Measurements from ENCODE around the gene ZNF324. TPM values are rescaled to one million over a fixed set of nuclear protein-coding genes. Genes with fewer than 3 reads are reported as not detected.
"Not testable (repeated sequence)": the region's sequence is repeated elsewhere in the genome, so short reads cannot be mapped to it uniquely, and the experiment has no call there.

Gene ZNF324
- total RNA-seq, 1 experiment from 2014 or later, result 12.7 TPM

- H4K8ac ChIP-seq (replicated peaks; ENCODE audit: insufficient read length, low read depth, low read length), result no peak overlapping the region
- no peak overlapping the region for H2BK120ac ChIP-seq (ENCODE audit: low read depth, low read length, poor library complexity, severe bottlenecking)
- H3K4me1 Mint-ChIP-seq, result peaks cover 9 to 12% of the 10 kb centered on the region in 2 experiments
- H3K27ac Mint-ChIP-seq, result no peak overlapping the region
- H2BK12ac ChIP-seq (ENCODE audit: insufficient read length, low read depth, low read length), result no peak overlapping the region
- peaks cover 6% of the 10 kb centered on the region; the same call in 1 of the 2 replicates for H3K4me1 ChIP-seq (ENCODE audit: insufficient read depth, low read length)
- no peak overlapping the region for H3K4ac ChIP-seq (ENCODE audit: low read depth, low read length)
- H3K27me3 ChIP-seq (ENCODE audit: insufficient read depth, low read length), result no peaks in the 10 kb centered on the region
- no peak overlapping the region for H2BK20ac ChIP-seq (ENCODE audit: low read depth, low read length, poor library complexity, severe bottlenecking)
- H2BK15ac ChIP-seq (ENCODE audit: low read depth, low read length), result no peak overlapping the region
- H4K91ac ChIP-seq (ENCODE audit: insufficient read length, low read depth, low read length), result no peak overlapping the region
- H3K9me3 Mint-ChIP-seq, result peaks cover 0 to 3% of the 10 kb centered on the region in 2 experiments; a peak in 1 of 5 replicates
- H3K4me3 Mint-ChIP-seq, result peak overlapping the region; percentile 86 to 99
- no peak overlapping the region for H3K27ac ChIP-seq (ENCODE audit: insufficient read length, low read depth, low read length)
- H4K20me1 ChIP-seq (ENCODE audit: control insufficient read depth, insufficient read depth, insufficient read length), result no peaks in the 10 kb centered on the region
- no peak overlapping the region; the same call in 1 of the 2 replicates for H3K14ac ChIP-seq (ENCODE audit: insufficient read depth, low read length)
- peak overlapping the region; percentile 99 for H3K4me2 ChIP-seq (ENCODE audit: insufficient read depth, insufficient read length, low read length)
- no CpG with 5 or more reads among the region's 14 CpGs for WGBS (ENCODE audit: extremely low coverage, insufficient read length, low lambda C conversion rate)
- no peak overlapping the region for H3T11ph ChIP-seq (ENCODE audit: low read length)
- H3K79me2 ChIP-seq (ENCODE audit: insufficient read depth, low read length), result no peaks in the 10 kb centered on the region
- peak overlapping the region; percentile 83 for H3K9ac ChIP-seq (ENCODE audit: extremely low read depth, insufficient read length, low read length)
- H3K23ac ChIP-seq (ENCODE audit: insufficient read length, low read depth, low read length), result no peak overlapping the region
- H3K56ac ChIP-seq (ENCODE audit: insufficient read length, low read depth, low read length), result no peak overlapping the region
- no peak for DNase-seq
- H3K9me3 ChIP-seq (ENCODE audit: control insufficient read depth, low read depth, low read length), result no peaks in the 10 kb centered on the region
- no peak overlapping the region for H2AK5ac ChIP-seq (ENCODE audit: insufficient read length, low read length)
- no peak overlapping the region for H2AFZ ChIP-seq (ENCODE audit: low read length)
- no peak for TF ChIP-seq CTCF (conservative IDR thresholded peaks at IDR 0.05)
- peaks cover 4% of the 10 kb centered on the region for H3K27me3 Mint-ChIP-seq (ENCODE audit: low read depth)
- H3K36me3 Mint-ChIP-seq (ENCODE audit: insufficient read depth in 1 of 3, low read depth in 3 of 3), result no peaks in the 10 kb centered on the region
- H2BK5ac ChIP-seq (ENCODE audit: insufficient read length, low read length), result no peak overlapping the region
- H3K18ac ChIP-seq (ENCODE audit: insufficient read length, low read depth, low read length), result no peak overlapping the region
- H4K5ac ChIP-seq (ENCODE audit: insufficient read length, low read depth, low read length), result no peak overlapping the region
- H3K23me2 ChIP-seq (ENCODE audit: insufficient read length, low read depth, low read length, poor library complexity, severe bottlenecking), result peaks cover 14% of the 10 kb centered on the region
- H3K79me1 ChIP-seq (ENCODE audit: insufficient read depth, low read depth, low read length, poor library complexity, severe bottlenecking), result no peaks in the 10 kb centered on the region
Observed at GRCh38 chr19:58500242-58500641, 33.4 kb downstream of the ZNF324 start.

GRCh38 chr19:58507602-58508223 lies 40.8 kb downstream of the ZNF324 start:
- not testable (repeated sequence) for H3K79me2 ChIP-seq (ENCODE audit: insufficient read depth, low read length); H4K20me1 ChIP-seq (ENCODE audit: control insufficient read depth, insufficient read depth, insufficient read length); H3K36me3 Mint-ChIP-seq (ENCODE audit: insufficient read depth in 1 of 3, low read depth in 3 of 3); H2BK20ac ChIP-seq (ENCODE audit: low read depth, low read length, poor library complexity, severe bottlenecking); H3K18ac ChIP-seq (ENCODE audit: insufficient read length, low read depth, low read length); H2BK120ac ChIP-seq (ENCODE audit: low read depth, low read length, poor library complexity, severe bottlenecking); H3K79me1 ChIP-seq (ENCODE audit: insufficient read depth, low read depth, low read length, poor library complexity, severe bottlenecking); H3T11ph ChIP-seq (ENCODE audit: low read length); H3K4ac ChIP-seq (ENCODE audit: low read depth, low read length); H3K9me3 ChIP-seq (ENCODE audit: control insufficient read depth, low read depth, low read length); H3K4me1 Mint-ChIP-seq; H4K8ac ChIP-seq (replicated peaks; ENCODE audit: insufficient read length, low read depth, low read length); H2BK5ac ChIP-seq (ENCODE audit: insufficient read length, low read length); DNase-seq; H2BK15ac ChIP-seq (ENCODE audit: low read depth, low read length); H2AFZ ChIP-seq (ENCODE audit: low read length); H3K4me2 ChIP-seq (ENCODE audit: insufficient read depth, insufficient read length, low read length); H3K9ac ChIP-seq (ENCODE audit: extremely low read depth, insufficient read length, low read length); H4K5ac ChIP-seq (ENCODE audit: insufficient read length, low read depth, low read length); H3K27me3 ChIP-seq (ENCODE audit: insufficient read depth, low read length); H3K23me2 ChIP-seq (ENCODE audit: insufficient read length, low read depth, low read length, poor library complexity, severe bottlenecking); H2AK5ac ChIP-seq (ENCODE audit: insufficient read length, low read length); H3K27ac ChIP-seq (ENCODE audit: insufficient read length, low read depth, low read length); H3K56ac ChIP-seq (ENCODE audit: insufficient read length, low read depth, low read length); H3K23ac ChIP-seq (ENCODE audit: insufficient read length, low read depth, low read length); H3K14ac ChIP-seq (ENCODE audit: insufficient read depth, low read length); H3K27ac Mint-ChIP-seq; H2BK12ac ChIP-seq (ENCODE audit: insufficient read length, low read depth, low read length); H3K4me1 ChIP-seq (ENCODE audit: insufficient read depth, low read length); H4K91ac ChIP-seq (ENCODE audit: insufficient read length, low read depth, low read length)
- Mint-ChIP-seq H3K4me3 (peak overlapping the region in 1 of 2 experiments; percentile 2; a peak in 2 of 5 replicates), H3K27me3 (ENCODE audit: low read depth) (peaks cover 12% of the 10 kb centered on the region), H3K9me3 (peaks cover 11 to 14% of the 10 kb centered on the region in 2 experiments)
- no CpG with 5 or more reads among the region's 8 CpGs for whole genome bisulfite sequencing (ENCODE audit: extremely low coverage, insufficient read length, low lambda C conversion rate)

All from H9 (cell line).